Stimulated activated CD8-positive, alpha-beta memory T cell treated with anti-CD3 and anti-CD28 coated beads, Interleukin-12 subunit alpha, Interleukin-12 subunit beta, amount 100 ng/mL, for 24 hours (primary cell): ENCODE measurements around the gene APC2.

ENCODE experiments used
- DNase-seq: peaks from one replicate; pipeline ENCODE4 v3.0.0-alpha.2; 2020; ENCODE audit errors: extremely low read depth

Gene APC2

GRCh38 chr19:1449467-1450442 is at the start of gene APC2:
Gene APC2, plus strand, starts transcription at chr19:1450121. Its CDS starts 2,881 bp downstream, at chr19:1453002.
- DNase-seq: no peak

- no peak for DNase-seq
These were observed 49.4 kb upstream of the APC2 start for GRCh38 chr19:1400281-1401137.

GRCh38 chr19:1401138-1401888 is 48.6 kb upstream of the APC2 start, which contains the start of gene GAMT:
Gene GAMT, minus strand, starts transcription at chr19:1401542. Its CDS starts 66 bp downstream, at chr19:1401476.
- no peak for DNase-seq

GRCh38 chr19:1401889-1402217 is 48.1 kb upstream of the APC2 start:
- DNase-seq: no peak

- DNase-seq: no peak
These were observed 47.4 kb upstream of the APC2 start for GRCh38 chr19:1402411-1403070.

- peak; percentile 95 for DNase-seq
These were observed 43.0 kb upstream of the APC2 start for GRCh38 chr19:1406774-1407527.

GRCh38 chr19:1407528-1408299 is 42.2 kb upstream of the APC2 start, which contains the start of gene DAZAP1:
Gene DAZAP1, plus strand, starts transcription at chr19:1407586. Its CDS starts 188 bp downstream, at chr19:1407774.
- no peak for DNase-seq

- DNase-seq: no peak
These were observed 41.4 kb upstream of the APC2 start for GRCh38 chr19:1408300-1409203.

- no peak for DNase-seq
These were observed 40.5 kb upstream of the APC2 start for GRCh38 chr19:1409204-1410005.

- DNase-seq: no peak
These were observed 39.7 kb upstream of the APC2 start for GRCh38 chr19:1410136-1410786.

- no peak for DNase-seq
These were observed 39.1 kb upstream of the APC2 start for GRCh38 chr19:1410789-1411188.

- DNase-seq: no peak
These were observed 38.4 kb upstream of the APC2 start for GRCh38 chr19:1411255-1412191.

- no peak for DNase-seq
These were observed 37.5 kb upstream of the APC2 start for GRCh38 chr19:1412323-1412923.

- DNase-seq: no peak
These were observed 36.7 kb upstream of the APC2 start for GRCh38 chr19:1412995-1413800.
